Mammary epithelial cell (primary cell): ENCODE measurements around the gene VARS1.

ENCODE experiments used
- EZH2 ChIP-seq: IDR thresholded peaks from 2 replicates; pipeline ENCODE4 v1.6.1; 2012; ENCODE audit warnings: low read length, inconsistent platforms, borderline replicate concordance
- TF ChIP-seq, protein P1 (sequence below), 2 donors: IDR thresholded peaks in 1 of 2; conservative IDR thresholded peaks in 1 of 2; 2 replicates each; pipeline ENCODE4 v1.5.1; 2011 to 2012; ENCODE audit warnings: inconsistent platforms in 2 of 2, low read length in 2 of 2, mild to moderate bottlenecking in 2 of 2, control low read depth in 1 of 2, low read depth in 1 of 2; ENCODE audit not compliant: insufficient read depth in 1 of 2; ENCODE audit errors: extremely low read depth in 1 of 2

DNA sequence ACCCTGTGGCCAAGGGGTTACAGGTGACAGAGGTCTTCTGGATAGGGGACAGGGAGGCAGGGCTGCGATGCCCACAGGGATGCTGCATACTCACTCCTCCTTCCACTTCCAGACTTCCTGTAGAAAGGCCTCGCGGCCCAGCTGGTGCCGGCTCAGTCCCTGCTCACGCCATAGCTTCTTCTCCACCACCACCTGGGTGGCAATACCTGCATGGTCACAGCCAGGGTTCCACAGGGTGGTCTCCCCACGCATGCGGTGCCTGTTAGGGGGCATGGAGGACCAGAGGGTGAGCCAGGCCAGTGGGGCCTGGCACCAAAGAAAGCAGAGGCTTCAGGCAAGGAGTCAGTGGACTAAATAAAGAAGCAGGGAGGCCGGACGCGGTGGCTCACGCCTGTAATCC lies 10.1 kb downstream of the VARS1 start:
- TF ChIP-seq, protein P1, sequence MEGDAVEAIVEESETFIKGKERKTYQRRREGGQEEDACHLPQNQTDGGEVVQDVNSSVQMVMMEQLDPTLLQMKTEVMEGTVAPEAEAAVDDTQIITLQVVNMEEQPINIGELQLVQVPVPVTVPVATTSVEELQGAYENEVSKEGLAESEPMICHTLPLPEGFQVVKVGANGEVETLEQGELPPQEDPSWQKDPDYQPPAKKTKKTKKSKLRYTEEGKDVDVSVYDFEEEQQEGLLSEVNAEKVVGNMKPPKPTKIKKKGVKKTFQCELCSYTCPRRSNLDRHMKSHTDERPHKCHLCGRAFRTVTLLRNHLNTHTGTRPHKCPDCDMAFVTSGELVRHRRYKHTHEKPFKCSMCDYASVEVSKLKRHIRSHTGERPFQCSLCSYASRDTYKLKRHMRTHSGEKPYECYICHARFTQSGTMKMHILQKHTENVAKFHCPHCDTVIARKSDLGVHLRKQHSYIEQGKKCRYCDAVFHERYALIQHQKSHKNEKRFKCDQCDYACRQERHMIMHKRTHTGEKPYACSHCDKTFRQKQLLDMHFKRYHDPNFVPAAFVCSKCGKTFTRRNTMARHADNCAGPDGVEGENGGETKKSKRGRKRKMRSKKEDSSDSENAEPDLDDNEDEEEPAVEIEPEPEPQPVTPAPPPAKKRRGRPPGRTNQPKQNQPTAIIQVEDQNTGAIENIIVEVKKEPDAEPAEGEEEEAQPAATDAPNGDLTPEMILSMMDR (conservative IDR thresholded peaks at IDR 0.05 in 1 of 2, IDR thresholded peaks at IDR 0.05 in 1 of 2; ENCODE audit: extremely low read depth in 1 of 2, insufficient read depth in 1 of 2, low read depth in 1 of 2, low read length in 2 of 2): no peak
- no peak for TF ChIP-seq EZH2
